ENCODE results near the gene FAM180A.

DNA sequence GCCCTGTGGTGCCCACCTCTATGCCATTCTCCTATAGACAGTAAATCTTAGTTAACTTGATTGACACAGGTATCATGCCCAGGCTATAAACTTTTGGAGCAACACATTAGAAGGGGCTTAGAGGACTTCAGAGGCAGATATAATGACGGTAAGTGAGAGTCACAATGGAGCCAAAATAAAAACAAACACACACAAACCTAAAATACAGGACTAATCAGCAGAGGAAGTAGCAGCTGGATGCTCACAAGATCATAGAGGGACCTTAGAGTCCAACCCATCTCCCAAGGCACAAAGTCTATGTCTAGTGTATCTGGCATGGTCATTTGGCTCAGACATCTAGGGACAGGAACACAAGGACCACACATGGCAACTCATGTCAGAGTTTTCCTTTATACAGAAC lies 32.9 kb downstream of the FAM180A start:
- TF ChIP-seq, protein P1, sequence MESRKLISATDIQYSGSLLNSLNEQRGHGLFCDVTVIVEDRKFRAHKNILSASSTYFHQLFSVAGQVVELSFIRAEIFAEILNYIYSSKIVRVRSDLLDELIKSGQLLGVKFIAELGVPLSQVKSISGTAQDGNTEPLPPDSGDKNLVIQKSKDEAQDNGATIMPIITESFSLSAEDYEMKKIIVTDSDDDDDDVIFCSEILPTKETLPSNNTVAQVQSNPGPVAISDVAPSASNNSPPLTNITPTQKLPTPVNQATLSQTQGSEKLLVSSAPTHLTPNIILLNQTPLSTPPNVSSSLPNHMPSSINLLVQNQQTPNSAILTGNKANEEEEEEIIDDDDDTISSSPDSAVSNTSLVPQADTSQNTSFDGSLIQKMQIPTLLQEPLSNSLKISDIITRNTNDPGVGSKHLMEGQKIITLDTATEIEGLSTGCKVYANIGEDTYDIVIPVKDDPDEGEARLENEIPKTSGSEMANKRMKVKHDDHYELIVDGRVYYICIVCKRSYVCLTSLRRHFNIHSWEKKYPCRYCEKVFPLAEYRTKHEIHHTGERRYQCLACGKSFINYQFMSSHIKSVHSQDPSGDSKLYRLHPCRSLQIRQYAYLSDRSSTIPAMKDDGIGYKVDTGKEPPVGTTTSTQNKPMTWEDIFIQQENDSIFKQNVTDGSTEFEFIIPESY (CRISPR knock-in tag; IDR thresholded peaks at IDR 0.05): no peak
- TF ChIP-seq ZNF561 (CRISPR knock-in tag; conservative IDR thresholded peaks at IDR 0.05) (no peak), DDX20 (tag; IDR thresholded peaks at IDR 0.05; ENCODE audit: low read depth) (no peak), POLR2AphosphoS2 (IDR thresholded peaks at IDR 0.05; ENCODE audit: low read length) (no peak), RFX1 (IDR thresholded peaks at IDR 0.05) (no peak), ZNF707 (CRISPR knock-in tag; conservative IDR thresholded peaks at IDR 0.05) (no peak), STAT5A (IDR thresholded peaks at IDR 0.05; ENCODE audit: borderline replicate concordance, low read length) (no peak), FOXM1 (IDR thresholded peaks at IDR 0.05; ENCODE audit: low read depth) (no peak), FOXM1 (CRISPR knock-in tag; IDR thresholded peaks at IDR 0.05; ENCODE audit: low read depth) (no peak), RCOR1 (IDR thresholded peaks at IDR 0.05; ENCODE audit: borderline replicate concordance in 1 of 2, low read depth in 2 of 2, low read length in 2 of 2) (no peak), ZNF766 (CRISPR knock-in tag; conservative IDR thresholded peaks at IDR 0.05) (no peak)
- TF ChIP-seq, protein P2, sequence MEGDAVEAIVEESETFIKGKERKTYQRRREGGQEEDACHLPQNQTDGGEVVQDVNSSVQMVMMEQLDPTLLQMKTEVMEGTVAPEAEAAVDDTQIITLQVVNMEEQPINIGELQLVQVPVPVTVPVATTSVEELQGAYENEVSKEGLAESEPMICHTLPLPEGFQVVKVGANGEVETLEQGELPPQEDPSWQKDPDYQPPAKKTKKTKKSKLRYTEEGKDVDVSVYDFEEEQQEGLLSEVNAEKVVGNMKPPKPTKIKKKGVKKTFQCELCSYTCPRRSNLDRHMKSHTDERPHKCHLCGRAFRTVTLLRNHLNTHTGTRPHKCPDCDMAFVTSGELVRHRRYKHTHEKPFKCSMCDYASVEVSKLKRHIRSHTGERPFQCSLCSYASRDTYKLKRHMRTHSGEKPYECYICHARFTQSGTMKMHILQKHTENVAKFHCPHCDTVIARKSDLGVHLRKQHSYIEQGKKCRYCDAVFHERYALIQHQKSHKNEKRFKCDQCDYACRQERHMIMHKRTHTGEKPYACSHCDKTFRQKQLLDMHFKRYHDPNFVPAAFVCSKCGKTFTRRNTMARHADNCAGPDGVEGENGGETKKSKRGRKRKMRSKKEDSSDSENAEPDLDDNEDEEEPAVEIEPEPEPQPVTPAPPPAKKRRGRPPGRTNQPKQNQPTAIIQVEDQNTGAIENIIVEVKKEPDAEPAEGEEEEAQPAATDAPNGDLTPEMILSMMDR (IDR thresholded peaks at IDR 0.05 in 2 of 3, conservative IDR thresholded peaks at IDR 0.05 in 1 of 3; ENCODE audit: insufficient read depth in 2 of 3, low read depth in 1 of 3, low read length in 3 of 3): no peak

All from K562 (cell line).